RWPE2 (cell line): ENCODE data around the gene KLF15.

ENCODE experiments used
- ATAC-seq: fragments of 200-7000 bp; cut with Tn5 transposase; 3 replicates; pipeline ENCODE4 v1.9.1; 2021; ENCODE audit warnings: low read depth
- DNase-seq: peaks from one replicate; pipeline ENCODE4 v3.0.0-alpha.2; 2020; ENCODE audit warnings: low spot score
- H3K27ac ChIP-seq: fragments of 450-650 bp; 2 replicates; pipeline ENCODE4 v1.5.1; 2017; ENCODE audit warnings: mild to moderate bottlenecking; ENCODE audit not compliant: poor library complexity, severe bottlenecking
- H3K27me3 ChIP-seq: fragments of 250-450 bp; sonication (Bioruptor Pico); 2 replicates; pipeline ENCODE4 v1.5.1; 2021; ENCODE audit warnings: mild to moderate bottlenecking, moderate library complexity; ENCODE audit not compliant: insufficient read depth, poor library complexity, severe bottlenecking
- H3K36me3 ChIP-seq: fragments of 250-450 bp; sonication (Bioruptor Pico); 2 replicates; pipeline ENCODE4 v1.5.1; 2020; ENCODE audit warnings: low read depth, mild to moderate bottlenecking, moderate library complexity
- H3K4me1 ChIP-seq: fragments of 250-450 bp; sonication (Bioruptor Pico); 2 replicates; pipeline ENCODE4 v1.5.1; 2021; ENCODE audit warnings: mild to moderate bottlenecking, moderate library complexity; ENCODE audit not compliant: insufficient read depth, poor library complexity, severe bottlenecking
- H3K4me3 ChIP-seq: fragments of 250-450 bp; sonication (Bioruptor Pico); 2 replicates; pipeline ENCODE4 v1.5.1; 2021; ENCODE audit warnings: mild to moderate bottlenecking, moderate library complexity; ENCODE audit not compliant: severe bottlenecking
- H3K9me3 ChIP-seq: fragments of 250-450 bp; sonication (Bioruptor Pico); 2 replicates; pipeline ENCODE4 v1.5.1; 2021; ENCODE audit warnings: mild to moderate bottlenecking, moderate library complexity; ENCODE audit not compliant: severe bottlenecking
- TF ChIP-seq, protein P1 (sequence below): fragments of 450-650 bp; IDR thresholded peaks from one replicate; pipeline ENCODE4 v1.5.1; 2017; ENCODE audit warnings: mild to moderate bottlenecking, moderate library complexity; ENCODE audit not compliant: poor library complexity, severe bottlenecking

The KLF15 gene

DNA sequence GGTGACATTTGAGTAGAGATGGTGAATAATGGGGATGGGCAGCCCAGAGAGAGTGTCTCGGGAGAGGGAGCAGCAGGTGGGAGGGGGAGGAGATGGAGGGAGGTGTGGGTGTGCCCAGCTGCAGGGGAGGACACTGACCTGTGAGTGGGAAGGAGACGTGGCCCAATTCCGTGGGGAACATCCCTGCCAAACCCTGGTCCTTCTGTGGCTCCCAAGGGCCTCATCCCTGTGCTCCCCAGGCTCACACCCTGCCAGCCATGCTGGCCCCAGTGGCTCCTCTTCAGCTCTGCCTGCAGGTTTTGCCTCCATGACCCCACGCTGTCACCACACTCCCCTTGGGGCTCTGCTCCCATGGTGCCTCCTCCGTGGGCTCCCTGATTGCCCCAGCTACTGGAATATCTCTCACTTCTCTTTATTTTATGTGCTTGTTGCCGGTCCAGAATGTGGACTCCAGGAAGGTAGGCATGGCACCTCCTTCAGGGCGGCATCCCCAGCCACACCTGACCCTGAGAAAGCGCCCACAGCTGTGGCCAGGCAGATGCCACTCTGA is 44.5 kb upstream of the KLF15 start:
- TF ChIP-seq, protein P1, sequence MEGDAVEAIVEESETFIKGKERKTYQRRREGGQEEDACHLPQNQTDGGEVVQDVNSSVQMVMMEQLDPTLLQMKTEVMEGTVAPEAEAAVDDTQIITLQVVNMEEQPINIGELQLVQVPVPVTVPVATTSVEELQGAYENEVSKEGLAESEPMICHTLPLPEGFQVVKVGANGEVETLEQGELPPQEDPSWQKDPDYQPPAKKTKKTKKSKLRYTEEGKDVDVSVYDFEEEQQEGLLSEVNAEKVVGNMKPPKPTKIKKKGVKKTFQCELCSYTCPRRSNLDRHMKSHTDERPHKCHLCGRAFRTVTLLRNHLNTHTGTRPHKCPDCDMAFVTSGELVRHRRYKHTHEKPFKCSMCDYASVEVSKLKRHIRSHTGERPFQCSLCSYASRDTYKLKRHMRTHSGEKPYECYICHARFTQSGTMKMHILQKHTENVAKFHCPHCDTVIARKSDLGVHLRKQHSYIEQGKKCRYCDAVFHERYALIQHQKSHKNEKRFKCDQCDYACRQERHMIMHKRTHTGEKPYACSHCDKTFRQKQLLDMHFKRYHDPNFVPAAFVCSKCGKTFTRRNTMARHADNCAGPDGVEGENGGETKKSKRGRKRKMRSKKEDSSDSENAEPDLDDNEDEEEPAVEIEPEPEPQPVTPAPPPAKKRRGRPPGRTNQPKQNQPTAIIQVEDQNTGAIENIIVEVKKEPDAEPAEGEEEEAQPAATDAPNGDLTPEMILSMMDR: no peak
- Histone ChIP-seq H3K36me3 (no peaks in the 10 kb centered on the region), H3K4me3 (no peak overlapping the region), H3K9me3 (no peaks in the 10 kb centered on the region), H3K27me3 (no peaks in the 10 kb centered on the region), H3K4me1 (no peaks in the 10 kb centered on the region), H3K27ac (no peak overlapping the region)
- DNase-seq (no peak), ATAC-seq (no peak)

DNA sequence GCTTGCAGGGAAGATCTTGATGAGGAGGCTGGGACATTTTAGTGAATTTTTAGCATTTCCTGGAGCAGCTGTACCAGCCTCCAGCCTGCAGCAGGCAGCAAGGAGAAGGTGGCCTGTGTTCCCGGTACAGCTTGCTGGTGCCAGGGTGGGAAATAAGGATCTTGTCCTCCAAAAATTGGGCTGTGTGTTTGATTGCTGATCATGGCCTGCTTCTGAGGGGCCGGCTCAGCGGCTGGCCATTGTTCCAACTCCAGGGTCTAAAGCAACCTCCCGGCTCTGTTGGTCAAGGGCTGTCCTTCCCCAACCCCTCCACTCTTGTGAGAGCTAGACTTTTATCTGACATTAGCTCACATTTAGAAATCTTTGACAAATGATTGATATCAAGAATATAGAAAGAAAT is 42.5 kb upstream of the KLF15 start:
- Histone ChIP-seq H3K4me3 (no peak overlapping the region), H3K9me3 (no peaks in the 10 kb centered on the region), H3K27ac (no peak overlapping the region), H3K27me3 (no peaks in the 10 kb centered on the region), H3K36me3 (no peaks in the 10 kb centered on the region), H3K4me1 (no peaks in the 10 kb centered on the region)
- DNase-seq (no peak), ATAC-seq (no peak)
- TF ChIP-seq, protein P1: no peak

DNA sequence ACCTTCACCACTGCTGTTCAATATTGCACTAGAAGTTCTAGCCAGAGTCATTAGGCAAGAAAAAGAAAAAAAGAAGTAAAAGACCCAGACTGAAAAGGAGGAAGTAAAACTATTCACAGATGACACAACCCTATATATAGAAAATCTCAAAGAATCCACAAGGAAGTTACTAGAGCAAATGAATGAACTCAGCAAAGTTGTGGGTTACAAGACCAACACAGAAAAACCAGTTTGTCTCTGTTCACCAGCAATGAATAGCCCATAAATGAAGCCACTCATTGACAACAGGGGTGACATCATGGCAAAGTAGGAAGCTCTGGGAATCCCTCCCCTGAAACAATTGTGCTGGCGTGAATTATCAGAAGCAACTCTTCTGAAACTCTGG is 42.1 kb upstream of the KLF15 start:
- Histone ChIP-seq H3K4me1 (no peaks in the 10 kb centered on the region), H3K27me3 (no peaks in the 10 kb centered on the region), H3K36me3 (no peaks in the 10 kb centered on the region), H3K27ac (no peak overlapping the region), H3K4me3 (no peak overlapping the region), H3K9me3 (no peaks in the 10 kb centered on the region)
- no peak for DNase-seq
- TF ChIP-seq, protein P1: no peak
- ATAC-seq: no peak

DNA sequence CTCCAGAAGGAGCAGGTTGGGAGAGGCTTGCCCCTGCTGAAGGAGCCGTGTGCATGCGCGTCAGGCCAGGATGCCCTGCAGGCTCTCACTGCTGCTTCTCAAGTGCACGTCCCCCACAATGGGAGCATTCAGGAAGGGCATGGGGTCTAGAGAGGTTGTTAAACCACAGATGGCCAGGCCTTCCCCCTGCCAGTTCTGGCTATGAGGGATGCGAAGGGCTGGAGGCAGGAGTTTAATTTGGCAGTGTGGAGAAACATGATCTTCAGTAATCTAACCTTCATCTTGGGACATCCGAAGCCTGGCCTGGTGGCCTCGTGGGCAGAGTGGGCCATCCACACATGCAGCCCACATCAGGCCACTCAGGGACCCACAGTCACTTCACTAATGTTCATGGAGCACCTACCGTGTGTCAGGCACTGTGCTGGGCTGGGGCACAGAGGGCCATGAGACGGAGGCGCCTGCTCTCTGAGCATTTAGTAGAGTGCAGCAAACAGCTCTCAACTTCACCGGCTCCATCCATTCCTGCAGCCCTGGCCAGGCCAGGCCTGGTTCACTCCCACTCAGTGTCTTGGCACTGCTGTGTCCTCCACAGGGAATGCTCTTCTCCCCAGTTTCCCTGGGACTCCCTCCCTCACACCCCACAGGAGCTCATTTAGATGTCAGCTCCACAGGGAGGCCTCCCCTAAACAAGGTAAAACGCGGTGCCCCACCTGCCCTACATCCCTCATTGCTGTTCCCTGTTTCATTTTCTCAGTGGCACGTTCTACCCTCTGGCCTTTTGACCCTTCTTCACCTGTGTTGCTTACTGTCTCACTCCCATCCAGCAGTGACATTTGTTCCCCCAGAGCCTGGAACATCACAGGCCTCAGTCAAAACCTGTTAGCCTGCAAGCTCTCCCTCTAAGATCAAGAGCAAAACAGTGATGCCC is 41.5 kb upstream of the KLF15 start:
- ATAC-seq: no peak
- TF ChIP-seq, protein P1: no peak
- H3K4me3 ChIP-seq: no peak overlapping the region
- no peaks in the 10 kb centered on the region for H3K4me1 ChIP-seq
- H3K27me3 ChIP-seq: no peaks in the 10 kb centered on the region
- H3K27ac ChIP-seq: no peak overlapping the region
- H3K9me3 ChIP-seq: no peaks in the 10 kb centered on the region
- DNase-seq: no peak
- no peaks in the 10 kb centered on the region for H3K36me3 ChIP-seq
